PFSK-1 (cell line): Measurements from ENCODE around the gene HMGXB4.

ENCODE experiments used
- FOXP2 ChIP-seq: optimal IDR thresholded peaks from 2 replicates; pipeline ENCODE3; 2011; ENCODE audit warnings: borderline replicate concordance, control low read depth, inconsistent platforms; ENCODE audit not compliant: insufficient read depth; ENCODE audit errors: extremely low read length, extremely low read depth
- POLR2AphosphoS5 ChIP-seq: IDR thresholded peaks from 2 replicates; pipeline ENCODE4 v1.6.1; 2012; ENCODE audit warnings: low read depth, mild to moderate bottlenecking, control low read depth, low read length, moderate library complexity
- REST ChIP-seq, 2 experiments: IDR thresholded peaks; 2 replicates each; pipeline versions ENCODE4 v1.6.1 to v1.8.0; 2011 to 2012; ENCODE audit warnings: low read depth in 2 of 2, low read length in 2 of 2, control low read depth in 1 of 2, inconsistent platforms in 1 of 2, mild to moderate bottlenecking in 1 of 2, moderate library complexity in 1 of 2; ENCODE audit not compliant: insufficient read depth in 1 of 2
- SIN3A ChIP-seq: IDR thresholded peaks from 2 replicates; pipeline ENCODE4 v1.6.1; 2012; ENCODE audit warnings: mild to moderate bottlenecking, low read length, moderate library complexity, borderline replicate concordance; ENCODE audit not compliant: insufficient read depth
- TAF1 ChIP-seq: IDR thresholded peaks from 2 replicates; pipeline ENCODE4 v1.6.1; 2012; ENCODE audit warnings: low read length, control low read depth, borderline replicate concordance; ENCODE audit not compliant: insufficient read depth

Gene HMGXB4

DNA sequence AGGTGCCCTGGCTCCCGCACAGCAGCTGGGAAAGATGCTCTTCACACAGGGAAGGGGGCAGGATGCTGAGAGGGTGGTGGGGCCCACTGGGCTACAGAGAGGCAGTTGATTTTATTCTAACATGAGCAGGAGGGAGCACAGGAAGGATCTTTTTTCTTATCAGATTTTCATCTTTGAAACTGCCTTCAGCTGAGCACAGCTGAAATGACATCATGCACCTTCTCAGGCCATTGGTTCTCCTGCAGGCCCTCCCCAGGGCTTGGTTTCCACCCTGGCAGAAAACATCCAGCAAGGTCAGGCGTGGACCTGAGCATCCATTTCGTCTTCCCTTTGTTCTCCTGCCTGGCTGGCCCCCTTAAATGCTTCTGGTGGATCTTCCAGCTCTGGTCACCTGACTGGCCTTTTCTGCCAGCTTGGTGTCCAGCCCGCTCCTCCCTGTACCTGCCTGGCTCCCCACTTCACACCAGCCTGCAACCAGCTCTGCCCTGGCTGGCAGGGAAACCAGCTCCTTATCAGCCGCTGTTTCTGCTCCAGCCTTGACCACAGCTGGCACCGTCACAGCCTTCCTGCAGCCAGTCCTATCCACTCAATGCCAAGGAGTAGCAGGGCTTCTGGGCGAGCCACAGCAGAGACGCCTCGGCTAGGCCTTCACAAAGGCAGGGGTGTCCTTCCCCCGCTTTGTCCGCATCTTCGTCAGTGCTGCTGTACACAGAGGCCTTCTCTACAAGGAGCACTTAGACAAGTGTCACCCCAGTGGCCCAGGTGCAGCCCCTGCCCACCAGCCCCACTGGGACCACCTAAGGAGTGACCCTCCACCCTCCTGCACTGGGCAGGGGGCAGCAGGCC lies 78.9 kb downstream of the HMGXB4 start:
- TF ChIP-seq TAF1, result no peak
- no peak for TF ChIP-seq POLR2AphosphoS5

GRCh38 chr22:35337932-35338331 lies 80.6 kb downstream of the HMGXB4 start:
- TF ChIP-seq SIN3A, result no peak
- no peak for TF ChIP-seq FOXP2
- no peak for TF ChIP-seq TAF1
- TF ChIP-seq POLR2AphosphoS5, result no peak
- no peak for TF ChIP-seq REST (IDR thresholded peaks at IDR 0.05; ENCODE audit: insufficient read depth in 1 of 2, low read depth in 2 of 2, low read length in 2 of 2)

DNA sequence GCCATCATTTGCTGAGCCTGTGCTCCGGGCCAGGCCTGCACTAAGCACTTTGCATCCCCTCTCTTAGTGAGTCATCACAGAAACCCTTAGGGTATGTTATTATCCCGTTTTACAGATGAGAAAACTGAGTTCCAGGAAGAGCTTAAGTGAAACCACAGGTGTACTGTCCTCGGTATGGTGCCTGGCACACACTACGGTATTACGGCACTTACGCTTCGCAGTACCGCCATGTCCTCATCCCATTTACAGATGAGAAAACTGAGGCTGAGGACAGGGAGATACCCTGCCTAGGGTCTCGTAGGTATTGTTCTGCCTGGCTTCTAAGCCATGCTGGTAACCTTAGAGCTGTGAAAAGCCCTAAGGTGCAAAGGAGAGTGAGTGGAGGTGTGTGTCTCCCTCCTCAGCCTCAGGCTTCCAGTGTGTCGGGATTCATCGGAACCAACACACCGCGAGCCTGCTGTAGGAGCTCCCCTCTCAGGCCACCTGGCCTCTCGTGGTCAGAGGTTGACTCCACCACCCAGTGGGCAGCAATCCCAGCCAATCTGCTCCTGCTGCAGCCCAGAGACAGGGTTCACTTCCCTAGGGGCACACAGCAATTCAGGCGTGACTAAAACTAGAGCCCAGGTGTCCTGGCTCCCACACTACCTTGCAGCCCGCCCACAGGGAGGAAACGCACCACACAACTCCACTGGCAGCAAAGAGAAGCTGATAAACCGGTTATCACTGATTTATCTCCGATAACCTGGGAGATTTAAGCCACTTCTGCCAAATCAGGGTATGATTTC lies 84.0 kb downstream of the HMGXB4 start:
- TF ChIP-seq POLR2AphosphoS5 (no peak), FOXP2 (no peak), TAF1 (no peak), REST (IDR thresholded peaks at IDR 0.05; ENCODE audit: insufficient read depth in 1 of 2, low read depth in 2 of 2, low read length in 2 of 2) (no peak), SIN3A (no peak)

GRCh38 chr22:35342390-35342789 lies 85.1 kb downstream of the HMGXB4 start:
- TF ChIP-seq POLR2AphosphoS5 (no peak), SIN3A (no peak), TAF1 (no peak), FOXP2 (no peak), REST (IDR thresholded peaks at IDR 0.05; ENCODE audit: insufficient read depth in 1 of 2, low read depth in 2 of 2, low read length in 2 of 2) (no peak)

- TF ChIP-seq POLR2AphosphoS5, result no peak
- no peak for TF ChIP-seq TAF1
- no peak for TF ChIP-seq REST (IDR thresholded peaks at IDR 0.05; ENCODE audit: insufficient read depth in 1 of 2, low read depth in 2 of 2, low read length in 2 of 2)
- no peak for TF ChIP-seq SIN3A
These were observed 86.6 kb downstream of the HMGXB4 start for GRCh38 chr22:35343664-35344550.
